ENCODE measurements around the gene KLHL10. TPM values are rescaled to one million over a fixed set of nuclear protein-coding genes. Genes with fewer than 3 reads are reported as not detected.

The KLHL10 gene
- total and polyA plus RNA-seq, 2 of the 13 experiments (the other 11 are each of a cell fraction or from before 2014, with no cell fraction given) = 0.04 to 0.08 TPM

DNA sequence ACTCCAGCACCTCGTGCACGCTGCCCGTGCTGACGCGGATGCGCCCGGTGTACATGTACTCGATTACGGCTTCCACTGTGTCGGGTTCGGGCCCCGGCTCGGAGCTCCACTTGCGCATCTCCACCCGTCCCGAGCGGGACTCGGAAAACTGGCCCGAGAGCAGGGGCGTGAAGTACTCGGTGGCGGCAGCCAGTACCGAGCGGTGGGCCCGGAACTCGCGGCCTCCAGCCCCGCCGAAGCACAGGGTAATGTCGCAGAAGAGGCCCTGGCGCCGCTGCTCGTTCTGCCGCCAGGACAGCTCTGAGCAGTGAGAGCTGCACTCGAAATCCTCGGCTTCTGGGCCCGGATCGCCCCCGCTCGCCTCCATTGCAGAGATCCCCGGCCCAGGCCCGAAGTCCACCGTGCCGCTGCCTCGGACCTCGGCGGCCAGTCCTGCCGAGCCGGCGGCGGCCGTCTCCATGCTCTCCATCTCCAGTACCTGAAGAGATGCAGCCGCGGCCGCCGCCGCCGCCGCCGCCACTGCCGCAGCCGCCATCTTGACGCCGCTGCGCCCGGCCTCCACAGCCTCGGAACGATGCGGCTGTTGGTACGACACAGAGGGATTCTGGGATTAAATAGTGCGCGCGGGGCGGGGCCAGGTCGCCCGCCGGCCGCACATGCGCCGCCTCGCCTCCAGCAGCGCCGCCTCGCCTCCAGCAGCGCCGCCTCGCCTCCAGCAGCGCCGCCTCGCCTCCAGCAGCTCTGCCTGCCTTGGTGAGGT, 27.4 kb downstream of the KLHL10 start, which contains the start of gene KLHL11 (continued):
- TF ChIP-seq, protein P1, sequence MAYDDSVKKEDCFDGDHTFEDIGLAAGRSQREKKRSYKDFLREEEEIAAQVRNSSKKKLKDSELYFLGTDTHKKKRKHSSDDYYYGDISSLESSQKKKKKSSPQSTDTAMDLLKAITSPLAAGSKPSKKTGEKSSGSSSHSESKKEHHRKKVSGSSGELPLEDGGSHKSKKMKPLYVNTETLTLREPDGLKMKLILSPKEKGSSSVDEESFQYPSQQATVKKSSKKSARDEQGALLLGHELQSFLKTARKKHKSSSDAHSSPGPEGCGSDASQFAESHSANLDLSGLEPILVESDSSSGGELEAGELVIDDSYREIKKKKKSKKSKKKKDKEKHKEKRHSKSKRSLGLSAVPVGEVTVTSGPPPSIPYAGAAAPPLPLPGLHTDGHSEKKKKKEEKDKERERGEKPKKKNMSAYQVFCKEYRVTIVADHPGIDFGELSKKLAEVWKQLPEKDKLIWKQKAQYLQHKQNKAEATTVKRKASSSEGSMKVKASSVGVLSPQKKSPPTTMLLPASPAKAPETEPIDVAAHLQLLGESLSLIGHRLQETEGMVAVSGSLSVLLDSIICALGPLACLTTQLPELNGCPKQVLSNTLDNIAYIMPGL (CRISPR knock-in tag; IDR thresholded peaks at IDR 0.05; ENCODE audit: borderline replicate concordance in 1 of 2, low read depth in 1 of 2) = peak; percentile 86 to 92; a peak in 3 of 4 replicates
- TF ChIP-seq FOXO4 (CRISPR knock-in tag; conservative IDR thresholded peaks at IDR 0.05) (no peak), FOSL2 (CRISPR knock-in tag; IDR thresholded peaks at IDR 0.05) (no peak; the same call in 1 of the 2 replicates), ZNF740 (CRISPR knock-in tag; IDR thresholded peaks at IDR 0.05) (no peak), FOSL1 (CRISPR knock-in tag; IDR thresholded peaks at IDR 0.05; ENCODE audit: borderline replicate concordance) (no peak; the same call in 1 of the 2 replicates), ZNF121 (CRISPR knock-in tag; IDR thresholded peaks at IDR 0.05) (peak; percentile 60; the same call in 1 of the 2 replicates), MAFF (IDR thresholded peaks at IDR 0.05; ENCODE audit: low read depth, low read length) (no peak), ZNF660 (CRISPR knock-in tag; IDR thresholded peaks at IDR 0.05; ENCODE audit: borderline replicate concordance, low read depth) (0 out of 2 replicates have a peak, but pooled peaks have one; percentile 12), AHR (CRISPR knock-in tag; IDR thresholded peaks at IDR 0.05) (no peak; the same call in 1 of the 2 replicates), ZNF281 (CRISPR knock-in tag; IDR thresholded peaks at IDR 0.05; ENCODE audit: borderline replicate concordance) (no peak; the same call in 1 of the 2 replicates), JUND (CRISPR knock-in tag; IDR thresholded peaks at IDR 0.05) (peak; percentile 5; the same call in 1 of the 2 replicates), TBL1XR1 (IDR thresholded peaks at IDR 0.05; ENCODE audit: borderline replicate concordance, low read length, partially characterized antibody) (no peak), HES4 (CRISPR knock-in tag; IDR thresholded peaks at IDR 0.05; ENCODE audit: borderline replicate concordance) (peak; percentile 91), ZSCAN30 (CRISPR knock-in tag; IDR thresholded peaks at IDR 0.05) (peak; percentile 86; the same call in 1 of the 2 replicates), FOXC1 (CRISPR knock-in tag; IDR thresholded peaks at IDR 0.05; ENCODE audit: borderline replicate concordance) (peak; percentile 83), NFKB2 (CRISPR knock-in tag; IDR thresholded peaks at IDR 0.05; ENCODE audit: borderline replicate concordance) (peak; percentile 81; the same call in 1 of the 2 replicates)
- TF ChIP-seq, protein P2, sequence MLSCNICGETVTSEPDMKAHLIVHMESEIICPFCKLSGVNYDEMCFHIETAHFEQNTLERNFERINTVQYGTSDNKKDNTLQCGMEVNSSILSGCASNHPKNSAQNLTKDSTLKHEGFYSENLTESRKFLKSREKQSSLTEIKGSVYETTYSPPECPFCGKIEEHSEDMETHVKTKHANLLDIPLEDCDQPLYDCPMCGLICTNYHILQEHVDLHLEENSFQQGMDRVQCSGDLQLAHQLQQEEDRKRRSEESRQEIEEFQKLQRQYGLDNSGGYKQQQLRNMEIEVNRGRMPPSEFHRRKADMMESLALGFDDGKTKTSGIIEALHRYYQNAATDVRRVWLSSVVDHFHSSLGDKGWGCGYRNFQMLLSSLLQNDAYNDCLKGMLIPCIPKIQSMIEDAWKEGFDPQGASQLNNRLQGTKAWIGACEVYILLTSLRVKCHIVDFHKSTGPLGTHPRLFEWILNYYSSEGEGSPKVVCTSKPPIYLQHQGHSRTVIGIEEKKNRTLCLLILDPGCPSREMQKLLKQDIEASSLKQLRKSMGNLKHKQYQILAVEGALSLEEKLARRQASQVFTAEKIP (CRISPR knock-in tag; IDR thresholded peaks at IDR 0.05; ENCODE audit: borderline replicate concordance) = no peak
